Spleen (tissue), 11 donors: ENCODE measurements around the gene LGR6. TPM values are rescaled to one million over a fixed set of nuclear protein-coding genes. Genes with fewer than 3 reads are reported as not detected.

Experiments used
- DNase-seq: peaks from one replicate; pipeline ENCODE4 v3.0.0-alpha.2; 2020
- H3K27ac ChIP-seq, 8 donors: fragments of 200-600 bp; sonication (generic) in 7 of 8; 1 replicate in 4 of 8; 2 replicates in 4 of 8; pipeline versions ENCODE4 v1.5.0 to v1.8.0; 2016 to 2021; ENCODE audit warnings: inconsistent platforms in 4 of 8, mild to moderate bottlenecking in 4 of 8, moderate library complexity in 1 of 8
- H3K27me3 ChIP-seq, 7 donors: fragments of 200-600 bp; sonication (generic) in 6 of 7; replicated peaks in 1 of 7; 1 replicate in 4 of 7; 2 replicates in 3 of 7; pipeline versions ENCODE4 v1.5.0 to v1.8.0; 2016 to 2021; ENCODE audit warnings: inconsistent platforms in 3 of 7, mild to moderate bottlenecking in 1 of 7
- H3K36me3 ChIP-seq, 6 donors: fragments of 200-600 bp; sonication (generic) in 5 of 6; 1 replicate in 4 of 6; 2 replicates in 2 of 6; pipeline versions ENCODE4 v1.5.0 to v1.8.0; 2016 to 2021; ENCODE audit warnings: inconsistent platforms in 2 of 6
- H3K4me1 ChIP-seq, 6 donors: fragments of 200-600 bp; sonication (generic) in 5 of 6; 1 replicate in 3 of 6; 2 replicates in 3 of 6; pipeline versions ENCODE4 v1.5.0 to v1.8.0; 2016 to 2021; ENCODE audit warnings: inconsistent platforms in 3 of 6
- H3K4me3 ChIP-seq, 8 donors: fragments of 200-600 bp; sonication (generic) in 7 of 8; 1 replicate in 4 of 8; 2 replicates in 4 of 8; pipeline versions ENCODE4 v1.5.0 to v1.8.0; 2016 to 2021; ENCODE audit warnings: inconsistent platforms in 4 of 8, mild to moderate bottlenecking in 4 of 8, moderate library complexity in 2 of 8
- H3K9me3 ChIP-seq, 8 donors: fragments of 200-600 bp; sonication (generic) in 7 of 8; 1 replicate in 4 of 8; 2 replicates in 4 of 8; pipeline versions ENCODE4 v1.5.0 to v1.8.0; 2016 to 2021; ENCODE audit warnings: inconsistent platforms in 4 of 8
- CTCF ChIP-seq, 11 experiments: fragments of 200-600 bp in 7 of 11; fragments of 450-650 bp in 4 of 11; sonication (generic) in 4 of 11; IDR thresholded peaks in 8 of 11; conservative IDR thresholded peaks in 3 of 11; 1 replicate in 7 of 11; 2 replicates in 4 of 11; pipeline versions ENCODE4 v1.4.0 to v1.8.0; 2016 to 2021; ENCODE audit warnings: antibody characterized with exemption in 11 of 11, inconsistent platforms in 4 of 11, mild to moderate bottlenecking in 1 of 11
- POLR2A ChIP-seq, 3 donors: fragments of 450-650 bp; IDR thresholded peaks; one replicate each; pipeline ENCODE4 v1.5.1; 2017; ENCODE audit warnings: antibody characterized with exemption in 3 of 3, mild to moderate bottlenecking in 1 of 3
- POLR2AphosphoS5 ChIP-seq, 3 donors: sonication (generic); formaldehyde crosslinking; IDR thresholded peaks; one replicate each; pipeline ENCODE4 v1.5.1; 2017; ENCODE audit warnings: antibody characterized with exemption in 3 of 3
- WGBS, 5 donors: extraction: QIAGEN DNeasy Blood & Tissue Kit in 3 of 5; methylation state at CpG; one replicate each; pipeline versions ENCODE4 v1.1.5 to v1.1.7; 2013 to 2018; 5-methylcytosine and 5-hydroxymethylcytosine counted together
- intact Hi-C: fragments of 100-400 bp; cut with DNase I; formaldehyde crosslinking; loops from one replicate; pipeline ENCODE4 v1.15.0; 2023; ENCODE audit warnings: low total_unique reads
- polyA plus RNA-seq, 3 donors: library from polyadenylated mRNA; stranded (reverse); fragments of 200-250 nt; gene quantifications; one replicate each; pipeline ENCODE4 v1.2.1, GENCODE V29; 2013
- total RNA-seq, 7 donors: library from RNA; depleted of rRNA in 3 of 7; stranded (reverse); fragments of >200 nt in 3 of 7; fragmentation: NEBNext Ultra II Directional in 4 of 7; extraction: Animal tissue kit (Norgen Biotek cat#: 25700) in 4 of 7; gene quantifications; one replicate each; pipeline versions ENCODE4 v1.1.0 to v1.2.1, GENCODE V29; 2016 to 2021
- donor health status: healthy with polysubstance abuse.
- donor health status: DM: no; HTN: no; CAD: no; lungs with moderate emphysema.
- donor health status: DM: no; HTN: no; CAD: no.
- donor health status: Bipolar disorder and iron deficiency.
- donor health status: healthy.
- donor health status: DM: no; HTN: no; CAD: no.
- donor health status: DM: yes; HTN: yes; CAD: no.

The LGR6 gene
- total and polyA plus RNA-seq, 10 donors, result 0.61 to 24.5 (median 5.3) TPM

DNA sequence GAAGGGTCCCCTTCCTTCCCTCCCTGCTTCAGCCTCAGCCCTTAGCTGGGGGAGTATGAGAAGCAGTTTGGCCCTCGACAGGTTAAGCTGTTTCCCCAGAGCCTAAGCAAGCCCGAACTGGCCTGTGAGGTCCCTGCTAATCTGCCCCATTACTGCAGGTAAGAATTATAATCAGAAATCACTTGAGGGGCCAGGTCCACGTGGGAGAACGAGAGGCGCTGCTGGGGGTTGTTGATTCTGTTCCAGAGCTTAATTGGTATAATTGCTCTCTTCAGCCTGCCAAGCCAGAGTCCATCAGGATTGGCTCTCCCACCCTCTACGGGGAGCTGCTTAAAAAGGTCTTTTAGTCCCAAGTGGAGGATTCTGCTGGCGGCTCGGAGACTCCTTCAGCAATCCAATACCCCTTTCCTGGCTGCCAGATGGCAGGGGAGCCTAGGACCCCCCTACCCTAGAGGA lies 77.3 kb downstream of the LGR6 start:
- Histone ChIP-seq H3K4me1 (no peaks in the 10 kb centered on the region), H3K27me3 (peaks cover 0 to 5% (median 0%) of the 10 kb centered on the region in 7 donors), H3K36me3 (no peaks in the 10 kb centered on the region), H3K4me3 (no peak overlapping the region), H3K9me3 (no peaks in the 10 kb centered on the region), H3K27ac (no peak overlapping the region)
- DNase-seq, result peak; percentile 46
- TF ChIP-seq POLR2AphosphoS5 (IDR thresholded peaks at IDR 0.05) (no peak), CTCF (IDR thresholded peaks at IDR 0.05 in 8 of 11, conservative IDR thresholded peaks at IDR 0.05 in 3 of 11) (no peak), POLR2A (IDR thresholded peaks at IDR 0.05) (no peak)
- 63 to 83% (median 73%) methylated on average over 5 to 8 of the region's 8 CpGs for WGBS, 5 donors
- intact Hi-C loops, result no loop called here

GRCh38 chr1:202272103-202272845 lies 78.7 kb downstream of the LGR6 start:
- Histone ChIP-seq H3K9me3 (no peaks in the 10 kb centered on the region), H3K27me3 (no peaks in the 10 kb centered on the region), H3K4me1 (no peaks in the 10 kb centered on the region), H3K4me3 (no peak overlapping the region), H3K36me3 (no peaks in the 10 kb centered on the region), H3K27ac (no peak overlapping the region)
- 87 to 93% (median 89%) methylated on average over 8 of the region's 8 CpGs for WGBS, 5 donors
- intact Hi-C loops, result no loop called here
- peak; percentile 36 for DNase-seq
- no peak for TF ChIP-seq POLR2AphosphoS5 (IDR thresholded peaks at IDR 0.05)
- TF ChIP-seq CTCF (IDR thresholded peaks at IDR 0.05 in 8 of 11, conservative IDR thresholded peaks at IDR 0.05 in 3 of 11), result no peak
- no peak for TF ChIP-seq POLR2A (IDR thresholded peaks at IDR 0.05)

GRCh38 chr1:202274611-202275010 lies 81.0 kb downstream of the LGR6 start:
- Histone ChIP-seq H3K9me3 (no peaks in the 10 kb centered on the region), H3K36me3 (no peaks in the 10 kb centered on the region), H3K27me3 (no peaks in the 10 kb centered on the region), H3K4me3 (no peak overlapping the region), H3K4me1 (no peaks in the 10 kb centered on the region), H3K27ac (no peak overlapping the region)
- 27 to 67% (median 45%) methylated on average over 1 of the region's 1 CpG for WGBS, 5 donors
- DNase-seq, result peak; percentile 72
- no peak for TF ChIP-seq POLR2A (IDR thresholded peaks at IDR 0.05)
- TF ChIP-seq CTCF (IDR thresholded peaks at IDR 0.05 in 8 of 11, conservative IDR thresholded peaks at IDR 0.05 in 3 of 11), result peak in 8 of 11 experiments; percentile 12 to 50 (median 36)
- intact Hi-C loops, result no loop called here

DNA sequence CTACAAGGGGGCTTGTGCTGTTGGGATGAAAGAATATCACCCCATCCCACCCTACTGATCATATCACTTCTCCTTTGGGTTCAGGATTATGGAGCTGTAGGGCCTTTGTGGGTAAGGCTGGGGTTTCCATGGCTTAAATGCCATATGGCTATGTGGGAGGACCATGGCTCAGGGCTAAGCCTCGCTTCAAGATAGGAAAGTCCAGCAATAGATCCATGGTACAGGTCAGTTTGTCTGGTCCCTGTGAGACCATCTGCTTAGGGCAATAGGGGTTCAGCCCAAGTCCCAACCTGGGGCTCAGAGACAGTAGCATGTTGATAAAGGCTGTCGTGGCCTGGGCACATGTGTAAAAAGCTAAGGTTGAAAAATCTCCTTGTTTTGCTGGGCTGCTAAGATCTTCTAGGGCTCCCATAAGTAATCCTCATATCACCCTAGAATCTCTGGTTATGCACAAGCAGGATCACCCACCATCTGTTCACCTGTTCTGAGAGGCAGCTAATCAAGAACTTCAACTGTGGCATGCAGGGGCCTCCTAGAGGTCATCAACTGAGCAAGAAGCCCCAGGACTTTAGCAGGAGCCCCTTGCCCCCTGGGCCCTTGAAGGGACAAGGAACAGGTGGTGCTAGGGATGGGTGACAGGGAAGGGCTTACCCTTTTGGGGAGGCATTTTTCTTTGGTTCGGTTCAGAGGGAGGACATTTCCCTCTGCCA lies 81.6 kb downstream of the LGR6 start:
- Histone ChIP-seq H3K9me3 (no peaks in the 10 kb centered on the region), H3K36me3 (no peaks in the 10 kb centered on the region), H3K4me3 (no peak overlapping the region), H3K27ac (no peak overlapping the region), H3K27me3 (no peaks in the 10 kb centered on the region), H3K4me1 (peaks cover 0 to 4% (median 0%) of the 10 kb centered on the region in 6 donors)
- intact Hi-C loops, result no loop called here
- TF ChIP-seq CTCF (IDR thresholded peaks at IDR 0.05 in 8 of 11, conservative IDR thresholded peaks at IDR 0.05 in 3 of 11) (no peak), POLR2A (IDR thresholded peaks at IDR 0.05) (no peak), POLR2AphosphoS5 (IDR thresholded peaks at IDR 0.05) (no peak)
- WGBS, 5 donors, result 91 to 98% (median 94%) methylated on average over 3 of the region's 3 CpGs
- peak; percentile 18 for DNase-seq
